HG03103 (cell line): ENCODE results near the gene ZFP36L2.
"Not testable (repeated sequence)": the region's sequence is repeated elsewhere in the genome, so short reads cannot be mapped to it uniquely, and the experiment has no call there.

Experiments
- ATAC-seq: cut with Tn5 transposase; IDR thresholded peaks from one replicate; pipeline ENCODE4 v1.9.1; 2021; ENCODE audit warnings: low read depth; ENCODE audit not compliant: unreplicated experiment

ZFP36L2 gene

DNA sequence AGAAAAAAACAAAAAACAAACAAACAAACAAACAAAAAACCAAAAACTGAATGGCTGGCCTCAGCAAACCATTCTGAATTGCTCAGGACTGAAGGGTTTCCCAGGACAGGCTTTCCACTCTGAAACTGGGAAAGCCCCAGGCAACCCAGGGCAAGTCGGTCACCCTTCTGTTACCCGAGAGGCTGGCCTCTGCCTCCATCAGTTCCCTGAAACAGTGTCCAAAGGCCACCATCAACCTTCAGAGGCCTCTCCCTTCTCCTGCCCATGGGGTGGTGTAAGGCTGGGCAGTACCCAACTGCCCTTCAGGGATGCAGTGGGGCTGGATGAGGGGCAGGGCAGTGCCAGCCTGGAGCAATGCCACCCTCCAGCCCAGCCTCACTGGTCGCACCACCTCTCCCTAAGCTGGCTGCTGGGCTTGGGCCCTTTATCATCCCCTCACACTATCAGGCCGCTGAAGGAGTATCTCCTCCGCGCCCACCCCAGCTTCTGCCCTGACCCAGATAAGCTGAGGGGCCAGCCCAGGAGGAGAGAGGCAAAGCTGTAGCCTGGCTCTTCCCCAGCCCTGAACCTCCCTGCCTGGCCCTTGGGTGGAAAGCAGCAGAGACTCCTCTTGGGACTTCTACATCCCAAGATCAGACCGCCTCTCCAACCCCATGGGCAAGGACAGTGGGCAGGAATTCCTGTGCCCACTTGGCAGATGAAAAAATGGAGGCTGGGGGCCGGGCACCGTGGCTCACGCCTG is 35.9 kb downstream of the ZFP36L2 start:
- ATAC-seq: no peak

DNA sequence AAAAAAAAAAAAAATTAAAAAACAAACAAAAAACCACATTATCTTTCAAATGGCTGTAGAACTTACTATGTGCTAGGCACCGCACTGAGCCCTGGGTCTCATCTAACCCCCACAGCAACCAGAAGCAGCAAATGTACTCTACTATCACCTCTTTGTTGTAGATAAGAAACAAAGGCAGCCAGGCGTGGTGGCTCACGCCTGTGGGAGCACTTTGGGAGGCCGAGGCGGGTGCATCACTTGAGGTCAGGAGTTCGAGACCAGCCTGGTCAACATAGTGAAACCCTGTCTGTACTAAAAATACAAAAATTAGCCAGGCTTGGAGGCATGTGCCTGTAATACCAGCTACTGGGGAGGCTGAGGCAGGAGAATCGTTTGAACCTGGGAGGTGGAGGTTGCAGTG is 36.5 kb downstream of the ZFP36L2 start:
- ATAC-seq: not testable (repeated sequence)

DNA sequence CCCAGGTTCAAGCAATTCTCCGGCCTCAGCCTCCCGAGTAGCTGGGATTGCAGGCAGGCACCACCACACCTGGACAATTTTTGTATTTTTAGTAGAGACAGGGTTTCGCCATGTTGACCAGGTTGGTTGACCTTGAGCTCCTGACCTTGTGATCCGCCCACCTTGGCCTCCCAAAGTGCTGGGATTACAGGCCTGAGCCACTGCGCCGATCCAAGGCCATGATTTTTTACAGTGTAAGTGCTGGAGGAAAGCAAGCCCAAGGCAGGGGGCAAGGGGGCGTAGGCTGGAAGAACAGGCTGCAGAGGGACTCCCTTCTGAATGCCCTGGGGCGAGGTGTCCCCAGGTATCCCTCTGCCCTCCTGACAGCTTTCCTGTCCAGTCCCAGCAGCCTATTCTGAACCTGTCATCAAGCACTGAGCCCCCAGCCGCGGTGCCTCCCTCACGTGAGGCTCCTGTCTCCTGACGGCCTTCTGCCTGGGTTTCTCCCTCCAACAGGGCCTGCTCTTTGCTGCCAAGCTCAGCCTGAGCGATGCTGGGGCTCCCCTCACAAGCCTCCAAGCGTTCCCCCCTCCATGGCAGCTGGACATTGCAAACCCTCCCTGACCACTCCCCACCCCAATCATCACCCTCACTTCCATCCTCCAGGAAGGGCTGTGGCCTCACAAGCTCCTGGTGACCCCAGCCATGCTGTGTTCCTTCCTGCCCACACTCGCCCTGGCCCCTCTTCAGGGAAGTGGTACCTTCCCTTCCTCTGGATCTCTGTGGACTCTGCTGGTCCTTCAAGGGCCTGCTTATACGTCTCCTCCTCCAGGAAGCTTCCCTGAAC is 37.6 kb downstream of the ZFP36L2 start:
- ATAC-seq: no peak

DNA sequence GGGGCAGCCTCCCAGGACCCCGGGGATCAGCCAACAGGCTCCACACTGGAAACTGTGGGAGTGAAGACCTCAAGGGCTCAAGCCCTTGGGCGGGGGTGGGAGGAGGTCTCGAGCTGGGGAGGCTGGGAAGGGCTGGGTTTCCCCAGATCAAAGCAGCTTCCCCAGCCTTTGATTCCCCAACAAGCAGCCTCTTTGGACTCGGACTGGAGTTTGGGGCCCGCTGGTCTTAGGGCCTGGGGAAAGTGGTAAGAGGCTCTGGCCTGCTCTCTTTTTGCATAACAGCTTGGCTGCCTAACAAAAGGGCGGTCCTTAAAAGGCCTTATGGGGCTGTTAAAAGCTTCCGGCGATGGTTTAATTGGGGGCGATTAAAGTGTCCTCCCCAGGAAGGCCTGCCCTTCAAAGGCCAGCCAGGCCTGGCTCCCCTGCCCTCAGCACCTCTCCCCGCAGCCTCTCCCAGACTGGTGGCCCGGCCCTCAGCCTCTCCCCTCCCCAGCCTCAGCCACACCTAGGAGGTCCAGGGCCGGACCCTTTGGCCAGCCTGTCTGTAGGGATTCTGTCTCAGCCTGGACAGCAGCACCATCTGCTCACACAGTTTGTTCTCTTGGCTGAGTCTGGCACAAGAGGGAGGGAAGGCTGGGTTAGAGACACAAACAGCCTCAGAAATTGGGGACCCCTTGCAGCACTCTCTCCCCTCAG is 39.6 kb downstream of the ZFP36L2 start:
- no peak for ATAC-seq

DNA sequence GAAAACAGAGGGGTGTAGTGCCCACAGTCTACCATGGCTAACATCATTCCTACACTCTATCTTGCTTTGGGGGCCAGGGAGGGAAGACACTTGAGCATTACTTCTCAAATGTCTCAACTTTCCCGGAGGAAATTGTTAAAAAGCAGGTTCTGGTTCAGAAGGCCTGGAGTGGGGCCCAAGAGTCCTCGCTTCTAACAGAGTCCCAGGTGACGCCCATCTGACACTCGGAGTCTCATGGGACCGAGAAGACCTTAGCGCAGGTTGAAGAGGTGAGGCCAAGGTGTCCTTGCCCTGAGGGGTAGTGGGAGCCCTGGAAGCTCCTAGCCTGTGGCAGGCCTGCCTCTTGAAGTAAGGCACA is 40.1 kb downstream of the ZFP36L2 start:
- no peak for ATAC-seq

DNA sequence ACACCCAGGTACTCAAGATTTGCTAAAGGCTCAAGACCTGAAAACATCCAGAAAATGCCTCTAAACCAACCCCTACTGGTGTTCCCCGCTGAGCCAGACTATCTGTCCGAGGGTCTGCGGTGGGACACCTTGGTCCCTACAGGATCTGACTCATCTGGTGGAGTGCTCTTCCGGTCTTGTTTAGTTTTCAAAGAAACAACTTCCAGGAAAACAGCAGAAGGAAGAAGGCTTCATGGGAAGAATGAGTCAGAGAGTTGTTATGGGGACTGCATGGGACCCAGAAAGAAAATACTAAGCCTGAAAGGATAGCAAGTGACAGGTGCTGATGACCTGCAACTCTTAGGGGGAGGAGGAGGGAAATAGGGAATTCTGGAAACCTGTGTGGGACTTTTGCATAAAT is 41.3 kb downstream of the ZFP36L2 start:
- no peak for ATAC-seq

DNA sequence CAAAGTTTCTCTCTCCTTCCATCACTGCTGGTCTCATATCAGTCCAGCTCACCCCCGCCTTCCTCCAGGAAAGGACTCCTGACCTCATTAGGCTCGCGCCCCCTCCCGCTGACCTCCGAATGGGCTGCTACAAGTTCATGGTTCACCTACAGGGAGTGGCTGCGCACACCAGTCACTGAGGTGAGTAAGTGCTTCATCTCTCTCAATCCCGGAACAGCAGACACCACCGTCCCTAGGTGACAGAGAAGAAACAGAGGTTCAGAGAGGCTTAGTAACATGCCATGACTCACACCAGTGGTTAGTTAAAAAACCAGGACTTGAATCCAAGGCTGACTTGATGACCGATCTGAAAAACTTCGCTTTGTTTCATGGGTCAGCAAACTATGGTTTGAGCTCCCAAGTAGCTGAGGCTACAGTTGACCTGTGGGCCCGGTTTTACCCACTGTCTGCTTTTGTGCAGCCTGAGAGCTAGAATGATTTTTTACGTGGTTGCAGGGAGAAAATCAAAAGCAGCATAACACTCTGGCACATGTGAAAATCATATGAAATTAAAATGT is 42.0 kb downstream of the ZFP36L2 start:
- ATAC-seq: no peak

DNA sequence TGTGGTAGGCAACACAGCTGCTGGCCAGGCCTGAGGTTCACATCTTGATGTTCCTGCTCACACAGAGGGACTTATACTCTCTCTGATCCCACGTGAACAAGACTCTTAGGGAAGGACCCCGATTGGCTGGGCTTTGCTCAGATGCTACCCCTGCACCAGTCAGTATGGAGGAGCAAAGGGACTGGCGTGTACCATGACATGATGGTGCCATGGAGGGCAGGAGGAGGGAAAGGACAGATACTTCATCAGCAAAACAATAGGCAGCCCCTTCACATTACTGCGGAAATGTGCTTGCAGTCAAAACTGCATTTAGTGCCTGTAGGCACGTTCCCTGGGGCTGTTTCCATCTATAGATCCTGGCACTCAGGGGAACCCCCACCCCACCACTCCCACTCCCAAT is 42.7 kb downstream of the ZFP36L2 start:
- ATAC-seq: no peak

DNA sequence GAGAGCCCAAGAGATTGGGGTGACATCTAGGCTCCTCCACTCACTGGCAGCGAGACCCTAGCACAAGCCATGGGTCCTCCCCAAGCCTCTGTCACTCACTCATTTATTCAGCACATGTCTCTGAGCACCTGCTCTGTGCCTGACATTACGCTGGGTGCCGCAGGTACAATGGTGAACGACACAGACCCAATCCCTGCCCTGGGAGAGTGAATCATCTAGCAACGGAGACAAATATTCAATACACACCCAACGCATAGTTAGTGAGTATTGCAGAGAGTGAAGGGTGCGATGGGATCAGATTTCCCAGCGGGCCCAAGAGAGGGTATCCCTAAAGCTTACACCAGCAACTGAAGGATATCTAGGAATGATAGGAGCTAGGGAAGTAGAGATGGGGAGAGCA is 45.5 kb downstream of the ZFP36L2 start:
- ATAC-seq: no peak

DNA sequence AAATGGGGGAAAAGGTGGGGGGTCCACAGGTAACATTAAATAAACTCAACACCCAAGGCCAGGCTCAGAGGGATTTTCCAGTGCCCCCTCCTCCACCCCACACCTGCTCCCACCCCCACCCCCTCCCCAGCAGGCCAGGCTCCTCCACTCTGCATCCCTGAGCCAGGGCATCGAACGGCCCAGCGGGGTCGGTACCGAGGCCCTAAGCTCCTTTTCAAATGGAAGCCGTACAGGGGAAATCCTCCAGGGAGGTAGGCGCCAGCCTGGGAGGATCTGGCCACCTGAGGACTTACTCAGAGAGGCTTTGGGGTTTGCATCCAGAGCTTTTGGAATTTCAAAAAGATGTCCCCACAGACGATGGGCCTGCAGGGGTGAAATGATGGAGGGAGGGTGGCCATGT is 46.5 kb downstream of the ZFP36L2 start:
- no peak for ATAC-seq

DNA sequence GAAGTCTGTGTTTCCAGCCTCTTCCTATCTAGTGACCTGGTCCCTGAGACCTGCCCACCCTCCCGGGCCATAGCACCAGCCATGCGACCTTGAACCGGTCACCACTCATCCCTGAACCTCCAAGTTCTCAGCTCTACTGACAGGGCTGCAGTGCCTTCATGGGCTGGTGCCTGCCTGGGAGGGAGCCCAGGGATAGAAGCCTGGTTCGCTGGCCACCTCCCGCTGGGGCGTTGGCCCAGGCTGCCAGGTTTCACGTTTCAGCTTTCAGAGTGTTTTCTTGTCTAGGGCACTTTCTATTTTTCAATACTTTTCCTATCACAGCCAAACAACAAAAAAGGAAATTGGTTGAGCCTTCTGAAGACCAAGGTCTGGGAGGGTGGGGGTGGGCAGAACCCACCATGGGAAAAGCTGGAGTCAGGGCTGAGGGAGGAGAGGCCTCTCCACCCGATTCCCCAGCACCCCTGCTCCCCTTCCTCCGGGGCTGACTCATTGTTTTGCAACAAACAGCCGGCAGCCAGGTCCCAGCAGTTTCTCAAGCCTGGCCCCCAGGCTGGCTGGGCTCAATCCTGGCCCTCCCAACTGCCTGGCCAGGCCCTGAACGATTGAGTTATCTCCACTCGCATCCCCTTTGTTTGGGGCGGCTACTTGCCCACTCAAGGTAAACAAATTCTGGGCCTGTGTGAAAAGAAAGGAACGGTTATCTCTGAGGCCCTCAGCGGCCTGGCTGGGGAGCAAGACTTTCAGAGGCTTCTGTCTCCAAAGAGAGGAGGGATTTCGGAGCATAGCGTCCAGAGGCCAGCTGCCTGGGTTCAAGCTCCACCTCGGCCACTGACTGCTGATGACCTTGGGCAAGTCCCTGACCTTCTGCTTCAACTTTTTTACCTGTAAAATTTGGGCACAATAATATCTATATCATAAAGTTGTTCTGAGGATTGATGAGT is 47.5 kb downstream of the ZFP36L2 start:
- ATAC-seq: no peak

DNA sequence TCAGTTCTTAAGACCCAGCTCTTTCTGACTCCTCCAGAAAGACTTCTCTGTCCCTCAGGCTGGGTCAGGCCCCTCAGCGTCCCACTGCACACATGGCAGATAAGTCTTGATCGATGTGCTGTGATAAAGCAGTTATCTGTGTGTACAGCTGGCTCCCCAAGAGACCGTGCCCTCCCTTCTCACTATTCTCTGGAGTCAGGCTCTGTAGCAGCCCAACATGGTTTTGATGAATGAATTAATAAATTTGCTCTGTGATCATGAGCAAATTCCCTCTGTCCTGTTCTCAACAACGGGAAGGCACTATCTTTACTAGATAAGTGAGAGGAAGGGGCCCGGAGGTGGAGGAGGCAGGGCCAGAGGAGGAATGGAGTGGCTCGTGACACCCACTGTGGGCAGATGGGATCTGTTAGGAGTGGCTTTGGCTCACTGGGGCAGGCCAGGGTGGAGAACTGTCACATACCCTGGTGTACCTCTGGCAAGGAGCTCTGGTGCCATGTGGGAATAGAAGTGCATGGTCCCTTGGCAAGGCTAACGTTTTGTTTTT is 48.3 kb downstream of the ZFP36L2 start:
- ATAC-seq: no peak

DNA sequence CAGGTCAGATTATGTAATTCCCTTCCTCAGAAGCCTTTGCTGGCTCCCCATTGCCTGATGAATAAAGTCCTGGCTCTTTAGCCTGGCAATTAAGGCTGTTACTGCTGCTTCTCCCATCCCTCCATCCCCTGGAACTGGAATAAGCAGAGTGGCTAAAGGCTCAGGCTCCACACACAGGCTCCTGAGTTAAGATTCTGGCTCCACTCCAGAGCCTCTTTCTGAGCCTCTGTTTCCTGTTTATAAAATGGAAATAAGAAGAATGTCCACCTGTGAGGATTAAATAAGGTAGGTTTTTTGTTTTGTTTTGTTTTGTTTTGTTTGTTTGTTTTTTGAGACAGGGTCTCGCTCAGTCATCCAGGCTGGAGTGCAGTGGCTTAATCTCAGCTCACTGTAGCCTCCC is 50.0 kb downstream of the ZFP36L2 start:
- no peak for ATAC-seq

DNA sequence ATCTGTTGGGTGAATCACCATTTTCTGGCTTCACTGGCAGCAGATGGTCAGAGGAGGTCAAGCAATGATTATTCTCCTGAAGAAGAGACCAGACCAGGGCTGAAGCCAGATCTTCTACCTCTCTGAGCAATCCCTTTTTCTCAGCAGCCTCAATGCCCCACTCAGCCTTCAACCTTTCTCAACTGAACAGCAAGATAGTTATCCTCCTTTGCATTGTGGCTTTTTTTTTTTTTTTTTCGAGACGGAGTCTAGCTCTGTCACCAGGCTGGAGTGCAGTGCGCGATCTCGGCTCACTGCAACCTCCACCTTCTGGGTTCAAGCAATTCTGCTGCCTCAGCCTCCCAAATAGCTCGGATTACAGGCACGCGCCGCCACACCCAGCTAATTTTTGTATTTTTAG is 50.5 kb downstream of the ZFP36L2 start:
- ATAC-seq: no peak

DNA sequence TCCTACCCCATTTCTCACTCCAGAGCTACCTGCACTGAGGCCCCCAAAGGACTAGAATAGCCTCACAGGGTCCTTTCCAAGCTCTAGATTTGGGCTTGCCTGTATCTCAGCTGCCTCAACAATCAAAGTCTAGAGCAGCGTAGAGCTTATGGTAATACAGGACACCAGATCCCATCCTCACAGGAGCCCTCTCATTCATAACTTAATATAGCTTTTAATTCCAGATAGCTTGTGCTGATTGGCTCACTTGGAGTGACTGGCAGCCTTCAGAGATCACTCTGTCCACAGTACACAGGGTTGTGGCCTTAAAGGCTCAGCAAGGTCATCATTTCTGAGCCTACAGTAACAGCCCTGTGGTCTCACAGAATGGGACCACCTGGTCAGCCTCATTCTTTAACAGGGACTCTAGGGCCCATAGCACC is 51.4 kb downstream of the ZFP36L2 start:
- no peak for ATAC-seq

DNA sequence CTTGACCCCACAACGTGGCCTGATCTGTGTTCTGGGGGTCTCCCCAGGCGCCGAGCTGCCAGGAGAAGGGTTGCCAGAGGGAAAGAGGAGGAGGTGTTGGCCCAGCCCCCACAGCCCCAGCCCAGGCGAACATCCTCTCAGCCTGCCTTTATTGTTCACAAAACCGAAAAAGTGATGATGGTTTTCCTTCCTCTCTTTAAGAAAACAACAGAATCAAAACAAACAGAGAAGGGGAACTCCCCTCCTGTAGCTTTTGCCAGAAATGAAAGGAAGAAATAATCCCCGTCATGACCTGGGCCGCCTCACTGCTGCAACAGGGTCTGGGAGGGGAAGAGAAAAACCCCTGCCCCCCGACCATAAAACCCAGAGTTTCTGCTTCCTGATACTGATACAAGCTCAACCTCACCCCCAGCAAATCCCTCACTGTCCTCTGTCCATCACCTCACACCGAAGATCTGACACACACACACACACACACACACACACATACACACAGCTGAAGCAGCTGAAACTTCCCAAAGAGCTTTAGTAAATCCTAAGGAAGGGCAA is 52.0 kb downstream of the ZFP36L2 start:
- peak; percentile 81 for ATAC-seq
